Osteocyte (in vitro differentiated cells): ENCODE measurements around the gene VOPP1. TPM values are rescaled to one million over a fixed set of nuclear protein-coding genes. Genes with fewer than 3 reads are reported as not detected.

ENCODE experiments used
- DNase-seq: peaks from one replicate; pipeline ENCODE4 v3.0.0; 2021; ENCODE audit warnings: mixed read lengths; ENCODE audit not compliant: unreplicated experiment; ENCODE audit errors: extremely low spot score
- H3K27ac Mint-ChIP-seq: one replicate; pipeline ENCODE4 v1.8.0; 2021; ENCODE audit warnings: mild to moderate bottlenecking, mixed read lengths; ENCODE audit not compliant: unreplicated experiment
- H3K27me3 Mint-ChIP-seq: one replicate; pipeline ENCODE4 v1.8.0; 2021; ENCODE audit warnings: mixed read lengths; ENCODE audit not compliant: unreplicated experiment
- H3K36me3 Mint-ChIP-seq: one replicate; pipeline ENCODE4 v1.8.0; 2021; ENCODE audit warnings: mixed read lengths; ENCODE audit not compliant: unreplicated experiment
- H3K4me1 Mint-ChIP-seq: one replicate; pipeline ENCODE4 v1.8.0; 2021; ENCODE audit warnings: mixed read lengths; ENCODE audit not compliant: unreplicated experiment
- H3K4me3 Mint-ChIP-seq: one replicate; pipeline ENCODE4 v1.8.0; 2021; ENCODE audit warnings: mild to moderate bottlenecking, moderate library complexity, mixed read lengths; ENCODE audit not compliant: unreplicated experiment
- H3K9me3 Mint-ChIP-seq: one replicate; pipeline ENCODE4 v1.8.0; 2021; ENCODE audit warnings: mixed read lengths; ENCODE audit not compliant: unreplicated experiment
- total RNA-seq: library from RNA; stranded (reverse); gene quantifications from 2 replicates; pipeline ENCODE4 v1.2.1, GENCODE V29; 2021
- TF ChIP-seq, protein P1 (sequence below): fragments of 200-600 bp; sonication (generic); IDR thresholded peaks from 2 replicates; pipeline ENCODE4 v1.5.0; 2021; ENCODE audit warnings: antibody characterized with exemption, mild to moderate bottlenecking, moderate library complexity

Gene VOPP1
- total RNA-seq, 1 donor from 2014 or later: 86.6 TPM

DNA sequence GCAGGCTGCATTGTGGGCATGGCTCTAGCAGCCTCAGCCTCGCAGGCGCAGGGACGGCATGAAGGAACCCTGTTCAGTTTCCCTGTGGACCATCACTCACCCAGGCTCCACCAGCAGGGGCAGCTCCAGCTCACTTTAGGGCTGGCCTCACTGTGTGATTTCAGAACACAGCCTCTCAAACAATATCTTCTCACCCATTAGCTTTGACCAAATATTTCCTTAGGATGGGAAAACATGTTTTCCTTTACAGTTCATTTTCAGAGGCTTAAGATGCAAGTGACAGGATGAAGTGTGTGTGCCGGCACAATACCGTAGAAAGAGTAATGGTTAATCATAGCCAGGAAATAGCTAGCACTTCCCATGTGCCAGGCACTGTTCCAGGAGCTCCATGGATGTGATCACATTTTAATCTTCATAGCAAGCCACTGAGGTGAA, 149.0 kb downstream of the VOPP1 start:
- TF ChIP-seq, protein P1, sequence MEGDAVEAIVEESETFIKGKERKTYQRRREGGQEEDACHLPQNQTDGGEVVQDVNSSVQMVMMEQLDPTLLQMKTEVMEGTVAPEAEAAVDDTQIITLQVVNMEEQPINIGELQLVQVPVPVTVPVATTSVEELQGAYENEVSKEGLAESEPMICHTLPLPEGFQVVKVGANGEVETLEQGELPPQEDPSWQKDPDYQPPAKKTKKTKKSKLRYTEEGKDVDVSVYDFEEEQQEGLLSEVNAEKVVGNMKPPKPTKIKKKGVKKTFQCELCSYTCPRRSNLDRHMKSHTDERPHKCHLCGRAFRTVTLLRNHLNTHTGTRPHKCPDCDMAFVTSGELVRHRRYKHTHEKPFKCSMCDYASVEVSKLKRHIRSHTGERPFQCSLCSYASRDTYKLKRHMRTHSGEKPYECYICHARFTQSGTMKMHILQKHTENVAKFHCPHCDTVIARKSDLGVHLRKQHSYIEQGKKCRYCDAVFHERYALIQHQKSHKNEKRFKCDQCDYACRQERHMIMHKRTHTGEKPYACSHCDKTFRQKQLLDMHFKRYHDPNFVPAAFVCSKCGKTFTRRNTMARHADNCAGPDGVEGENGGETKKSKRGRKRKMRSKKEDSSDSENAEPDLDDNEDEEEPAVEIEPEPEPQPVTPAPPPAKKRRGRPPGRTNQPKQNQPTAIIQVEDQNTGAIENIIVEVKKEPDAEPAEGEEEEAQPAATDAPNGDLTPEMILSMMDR: no peak

More for the DNA sequence above, 149.0 kb downstream of the VOPP1 start:
- H3K4me1 Mint-ChIP-seq: peaks cover 6% of the 10 kb centered on the region
- no peak for DNase-seq
- H3K4me3 Mint-ChIP-seq: no peak overlapping the region
- H3K27ac Mint-ChIP-seq: no peak overlapping the region
- no peaks in the 10 kb centered on the region for H3K9me3 Mint-ChIP-seq
- no peaks in the 10 kb centered on the region for H3K27me3 Mint-ChIP-seq
- H3K36me3 Mint-ChIP-seq: peaks cover 13% of the 10 kb centered on the region

Other genes starting within 250 kb of the VOPP1 start
- 11.6 and 12.6 TPM in 2 replicates for gene LANCL2, start 207.2 kb downstream of the VOPP1 start, total RNA-seq